Mammary epithelial cell (primary cell): ENCODE results near the gene SIGLEC8.

ENCODE experiments used
- CTCF ChIP-seq, 2 donors: IDR thresholded peaks in 1 of 2; conservative IDR thresholded peaks in 1 of 2; 2 replicates each; pipeline ENCODE4 v1.5.1; 2011 to 2012; ENCODE audit warnings: inconsistent platforms in 2 of 2, low read length in 2 of 2, mild to moderate bottlenecking in 2 of 2, control low read depth in 1 of 2, low read depth in 1 of 2; ENCODE audit not compliant: insufficient read depth in 1 of 2; ENCODE audit errors: extremely low read depth in 1 of 2
- EZH2 ChIP-seq: IDR thresholded peaks from 2 replicates; pipeline ENCODE4 v1.6.1; 2012; ENCODE audit warnings: low read length, inconsistent platforms, borderline replicate concordance

- no peak for TF ChIP-seq CTCF (conservative IDR thresholded peaks at IDR 0.05 in 1 of 2, IDR thresholded peaks at IDR 0.05 in 1 of 2; ENCODE audit: extremely low read depth in 1 of 2, insufficient read depth in 1 of 2, low read depth in 1 of 2, low read length in 2 of 2)
- no peak for TF ChIP-seq EZH2
Measured at GRCh38 chr19:51470966-51471365, 12.7 kb upstream of the SIGLEC8 start.
